Mesenchymal stem cell (in vitro differentiated cells and primary cell): ENCODE measurements around the gene PRCC.

ENCODE experiments used
- DNase-seq: peaks from one replicate; pipeline ENCODE4 v3.0.0-alpha.2; 2013
- H2AFZ ChIP-seq: one replicate; pipeline ENCODE4 v1.6.1; 2013; ENCODE audit warnings: low read depth, mild to moderate bottlenecking, control low read depth, inconsistent platforms, low read length, moderate library complexity
- H2AK5ac ChIP-seq: 2 replicates; pipeline ENCODE4 v1.6.1; 2013; ENCODE audit warnings: low read length, moderate library complexity, mild to moderate bottlenecking, inconsistent platforms; ENCODE audit not compliant: severe bottlenecking
- H2BK120ac ChIP-seq: one replicate; pipeline ENCODE4 v1.6.1; 2013; ENCODE audit warnings: low read depth, mild to moderate bottlenecking, inconsistent platforms, low read length, moderate library complexity
- H2BK12ac ChIP-seq, 2 experiments: one replicate each; pipeline ENCODE4 v1.6.1; 2013; ENCODE audit warnings: inconsistent platforms in 2 of 2, low read length in 2 of 2, mild to moderate bottlenecking in 2 of 2, moderate library complexity in 2 of 2, control low read depth in 1 of 2
- H2BK15ac ChIP-seq: one replicate; pipeline ENCODE4 v1.6.1; 2013; ENCODE audit warnings: mild to moderate bottlenecking, low read depth, inconsistent platforms; ENCODE audit not compliant: poor library complexity, severe bottlenecking
- H2BK5ac ChIP-seq: 2 replicates; pipeline ENCODE4 v1.6.1; 2013; ENCODE audit warnings: low read depth, mild to moderate bottlenecking, low read length, control low read depth, inconsistent platforms; ENCODE audit not compliant: poor library complexity, severe bottlenecking
- H3K14ac ChIP-seq, 2 experiments: one replicate each; pipeline ENCODE4 v1.6.1; 2013; ENCODE audit warnings: inconsistent platforms in 2 of 2, low read length in 2 of 2, control low read depth in 1 of 2, mild to moderate bottlenecking in 1 of 2, moderate library complexity in 1 of 2
- H3K18ac ChIP-seq, 2 experiments: one replicate each; pipeline ENCODE4 v1.6.1; 2013; ENCODE audit warnings: inconsistent platforms in 2 of 2, low read length in 2 of 2, control low read depth in 1 of 2, low read depth in 1 of 2, mild to moderate bottlenecking in 1 of 2
- H3K23ac ChIP-seq, 2 experiments: one replicate each; pipeline ENCODE4 v1.6.1; 2013; ENCODE audit warnings: inconsistent platforms in 2 of 2, low read length in 2 of 2, mild to moderate bottlenecking in 2 of 2, moderate library complexity in 2 of 2, control low read depth in 1 of 2
- H3K27ac ChIP-seq: 2 replicates; pipeline ENCODE4 v1.5.1; 2013; ENCODE audit warnings: mild to moderate bottlenecking, moderate library complexity, low read length, control low read depth, inconsistent platforms; ENCODE audit not compliant: poor library complexity, severe bottlenecking
- H3K27me3 ChIP-seq, 2 experiments: 2 replicates each; pipeline versions ENCODE4 v1.6.1 to v1.7.0; 2013; ENCODE audit warnings: low read length in 2 of 2, mild to moderate bottlenecking in 2 of 2, moderate library complexity in 2 of 2, control low read depth in 1 of 2, inconsistent platforms in 1 of 2; ENCODE audit not compliant: control insufficient read depth in 1 of 2, insufficient read depth in 1 of 2
- H3K36me3 ChIP-seq, 2 experiments: 2 replicates each; pipeline versions ENCODE4 v1.6.1 to v1.7.0; 2013; ENCODE audit warnings: low read length in 2 of 2, control low read depth in 1 of 2, inconsistent platforms in 1 of 2, low read depth in 1 of 2, mild to moderate bottlenecking in 1 of 2; ENCODE audit not compliant: insufficient read depth in 2 of 2, control insufficient read depth in 1 of 2
- H3K4ac ChIP-seq, 2 experiments: one replicate each; pipeline ENCODE4 v1.6.1; 2013; ENCODE audit warnings: inconsistent platforms in 2 of 2, low read length in 2 of 2, mild to moderate bottlenecking in 2 of 2, moderate library complexity in 2 of 2, control low read depth in 1 of 2, low read depth in 1 of 2
- H3K4me1 ChIP-seq: 2 replicates; pipeline ENCODE4 v1.6.1; 2013; ENCODE audit warnings: low read depth, low read length, control low read depth; ENCODE audit not compliant: control insufficient read depth, insufficient read depth
- H3K4me2 ChIP-seq: 2 replicates; pipeline ENCODE4 v1.6.1; 2013; ENCODE audit warnings: low read length, mild to moderate bottlenecking, inconsistent platforms; ENCODE audit not compliant: poor library complexity, severe bottlenecking
- H3K4me3 ChIP-seq, 2 experiments: 2 replicates each; pipeline versions ENCODE4 v1.5.1 to v1.7.0; 2013; ENCODE audit warnings: low read length in 2 of 2, mild to moderate bottlenecking in 2 of 2, control low read depth in 1 of 2, low read depth in 1 of 2; ENCODE audit not compliant: insufficient read depth in 1 of 2
- H3K79me1 ChIP-seq: replicated peaks from 2 replicates; pipeline ENCODE4 v1.6.1; 2013; ENCODE audit warnings: mild to moderate bottlenecking, control low read depth, low read length, inconsistent platforms; ENCODE audit not compliant: poor library complexity, severe bottlenecking
- H3K9ac ChIP-seq: 2 replicates; pipeline ENCODE4 v1.7.0; 2013; ENCODE audit warnings: mild to moderate bottlenecking, low read length, moderate library complexity
- H3K9me3 ChIP-seq: 2 replicates; pipeline ENCODE4 v1.7.0; 2013; ENCODE audit warnings: mild to moderate bottlenecking, low read length; ENCODE audit not compliant: control insufficient read depth
- H4K8ac ChIP-seq: one replicate; pipeline ENCODE4 v1.6.1; 2013; ENCODE audit warnings: inconsistent platforms, mild to moderate bottlenecking, low read length, moderate library complexity
- H4K91ac ChIP-seq: one replicate; pipeline ENCODE4 v1.6.1; 2013; ENCODE audit warnings: mild to moderate bottlenecking, low read length, inconsistent platforms
- WGBS: methylation state at CpG from one replicate; pipeline ENCODE4 v1.1.7; 2013; ENCODE audit warnings: mixed read lengths; 5-methylcytosine and 5-hydroxymethylcytosine counted together

Gene PRCC

DNA sequence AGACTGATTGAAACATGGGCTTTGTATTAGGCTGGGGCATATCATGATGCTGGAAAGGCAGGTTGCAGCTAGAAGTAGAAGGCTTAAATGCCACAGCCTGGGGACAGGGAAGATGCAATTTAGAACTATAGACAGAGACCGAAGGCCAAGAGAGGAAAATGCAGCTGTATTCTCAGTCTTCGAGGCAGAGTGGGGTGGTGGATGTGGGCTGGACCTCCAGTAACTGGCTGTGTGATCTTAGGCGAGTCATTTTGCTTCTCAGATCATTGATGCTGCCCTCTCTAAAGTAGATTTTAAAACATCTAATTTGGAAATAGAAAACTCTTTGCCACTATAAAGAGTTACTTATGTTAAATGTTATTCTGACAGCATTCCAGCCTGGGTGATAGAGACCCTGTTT, 67.0 kb downstream of the PRCC start:
- WGBS = 52% methylated on average over 2 of the region's 3 CpGs
- Histone ChIP-seq H3K14ac (no peak overlapping the region), H4K91ac (no peak overlapping the region), H3K4me2 (no peak overlapping the region), H2AFZ (no peak overlapping the region), H3K9me3 (no peaks in the 10 kb centered on the region), H3K27ac (no peak overlapping the region), H3K79me1 (no peaks in the 10 kb centered on the region), H3K27me3 (peaks cover 87 to 88% of the 10 kb centered on the region in 2 experiments), H3K18ac (no peak overlapping the region), H3K9ac (no peak overlapping the region), H2BK12ac (no peak overlapping the region), H2BK15ac (no peak overlapping the region), H3K4ac (no peak overlapping the region), H3K36me3 (no peaks in the 10 kb centered on the region), H3K4me3 (no peak overlapping the region), H2BK5ac (no peak overlapping the region), H2AK5ac (no peak overlapping the region), H4K8ac (no peak overlapping the region), H2BK120ac (no peak overlapping the region), H3K4me1 (peaks cover 3% of the 10 kb centered on the region), H3K23ac (no peak overlapping the region)
- DNase-seq = no peak

DNA sequence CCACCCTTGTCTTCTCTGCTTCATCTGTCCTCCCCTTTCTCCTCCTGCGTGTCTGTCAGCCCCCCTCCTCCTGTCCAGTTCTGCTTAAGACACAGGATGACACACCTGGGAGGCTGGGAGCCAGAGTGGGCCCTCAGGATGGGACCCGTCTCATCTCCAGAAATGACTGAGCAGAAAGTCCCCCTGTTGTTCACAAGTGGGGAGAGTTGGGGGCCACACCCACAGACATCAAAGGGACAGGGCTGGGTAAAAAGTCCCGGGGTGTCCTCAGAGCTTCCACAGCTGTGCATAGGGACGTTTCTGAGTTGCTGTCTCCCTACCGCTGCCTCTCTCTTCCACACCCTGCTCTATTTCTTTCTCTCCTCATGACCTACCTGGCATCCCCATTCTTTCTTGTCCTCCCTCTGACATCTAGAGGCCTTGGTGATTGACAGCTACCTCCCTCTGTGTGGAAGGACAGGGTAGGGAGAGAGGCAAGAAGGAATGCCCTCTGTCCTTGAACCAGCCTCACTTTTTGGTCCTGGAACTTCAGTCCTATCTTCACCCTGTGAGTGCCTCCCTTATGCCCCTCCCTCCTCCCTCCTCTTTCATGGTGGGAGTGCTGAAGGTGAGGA, 68.8 kb downstream of the PRCC start:
- Histone ChIP-seq H3K4me1 (peaks cover 5% of the 10 kb centered on the region), H2AK5ac (no peak overlapping the region), H3K36me3 (no peaks in the 10 kb centered on the region), H2AFZ (no peak overlapping the region), H3K9ac (no peak overlapping the region), H2BK12ac (no peak overlapping the region), H3K79me1 (no peaks in the 10 kb centered on the region), H3K4ac (no peak overlapping the region), H3K4me2 (no peak overlapping the region), H3K18ac (no peak overlapping the region), H2BK15ac (no peak overlapping the region), H3K23ac (no peak overlapping the region), H3K9me3 (no peaks in the 10 kb centered on the region), H3K27me3 (peaks cover 92 to 93% of the 10 kb centered on the region in 2 experiments), H3K14ac (no peak overlapping the region), H4K8ac (no peak overlapping the region), H3K4me3 (no peak overlapping the region), H3K27ac (no peak overlapping the region), H2BK5ac (no peak overlapping the region), H4K91ac (no peak overlapping the region), H2BK120ac (no peak overlapping the region)
- 66% methylated on average over 5 of the region's 5 CpGs for WGBS
- DNase-seq = no peak

DNA sequence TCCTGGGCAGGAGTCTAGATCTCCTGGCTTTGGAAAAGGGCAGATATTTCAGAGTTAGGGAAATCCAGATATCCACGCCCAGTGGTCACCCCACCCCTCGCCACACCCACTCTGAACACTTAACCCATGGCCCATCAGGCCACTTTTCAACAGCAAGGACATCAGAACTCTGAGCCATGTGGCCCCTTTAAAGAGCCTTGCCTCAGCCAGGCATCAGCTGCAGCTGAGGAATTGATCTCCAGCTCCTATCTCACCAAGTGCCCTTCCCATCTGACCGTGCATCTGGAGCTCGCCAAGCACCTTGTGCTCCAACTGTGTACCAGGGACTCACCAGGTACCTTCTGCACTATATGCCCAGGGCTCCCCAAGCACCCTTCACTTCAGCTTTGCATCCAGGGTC, 69.6 kb downstream of the PRCC start:
- H3K4me3 ChIP-seq = no peak overlapping the region
- H3K14ac ChIP-seq = no peak overlapping the region
- no peak overlapping the region for H2BK120ac ChIP-seq
- H3K18ac ChIP-seq = no peak overlapping the region
- peaks cover 92 to 93% of the 10 kb centered on the region in 2 experiments for H3K27me3 ChIP-seq
- H2BK12ac ChIP-seq = no peak overlapping the region
- DNase-seq = no peak
- no peak overlapping the region for H2AFZ ChIP-seq
- no peak overlapping the region for H3K4ac ChIP-seq
- H3K36me3 ChIP-seq = no peaks in the 10 kb centered on the region
- H3K9me3 ChIP-seq = no peaks in the 10 kb centered on the region
- H3K79me1 ChIP-seq = no peaks in the 10 kb centered on the region
- H2BK5ac ChIP-seq = no peak overlapping the region
- H3K23ac ChIP-seq = no peak overlapping the region
- H2AK5ac ChIP-seq = no peak overlapping the region
- H3K27ac ChIP-seq = no peak overlapping the region
- no peak overlapping the region for H4K91ac ChIP-seq
- 79% methylated on average over 4 of the region's 4 CpGs for WGBS
- no peak overlapping the region for H4K8ac ChIP-seq
- H3K4me2 ChIP-seq = no peak overlapping the region
- H3K4me1 ChIP-seq = peaks cover 5% of the 10 kb centered on the region
- H3K9ac ChIP-seq = no peak overlapping the region
- no peak overlapping the region for H2BK15ac ChIP-seq

DNA sequence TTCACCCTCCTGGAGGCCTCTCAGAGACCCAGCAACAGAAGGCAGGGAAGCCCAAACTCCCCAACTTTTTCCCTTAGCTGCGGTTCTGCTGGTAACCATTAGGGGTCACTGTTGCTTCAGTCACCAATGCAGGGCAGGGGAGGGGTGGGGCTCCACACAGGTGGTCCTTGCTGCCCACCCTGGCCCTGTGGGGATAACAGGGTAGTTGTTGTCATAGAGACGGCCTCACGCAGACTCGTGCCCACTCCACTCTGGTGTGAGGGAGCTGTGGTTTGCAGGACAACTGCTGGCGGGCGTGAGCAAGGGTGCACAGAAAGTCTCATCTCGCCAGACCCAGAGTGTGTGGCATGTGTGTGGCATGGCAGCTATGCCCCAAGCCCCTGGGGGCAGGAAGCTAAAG, 71.6 kb downstream of the PRCC start:
- H2BK5ac ChIP-seq = no peak overlapping the region
- H3K14ac ChIP-seq = no peak overlapping the region
- no peak overlapping the region for H2AK5ac ChIP-seq
- H3K36me3 ChIP-seq = no peaks in the 10 kb centered on the region
- H3K9me3 ChIP-seq = no peaks in the 10 kb centered on the region
- no peak overlapping the region for H4K91ac ChIP-seq
- WGBS = 40% methylated on average over 7 of the region's 7 CpGs
- no peak overlapping the region for H3K9ac ChIP-seq
- H3K4me1 ChIP-seq = peaks cover 5% of the 10 kb centered on the region
- peaks cover 90 to 95% of the 10 kb centered on the region in 2 experiments for H3K27me3 ChIP-seq
- H3K23ac ChIP-seq = no peak overlapping the region
- no peak overlapping the region for H2BK120ac ChIP-seq
- H3K79me1 ChIP-seq = no peaks in the 10 kb centered on the region
- H3K27ac ChIP-seq = no peak overlapping the region
- no peak overlapping the region for H3K4ac ChIP-seq
- no peak overlapping the region for H3K18ac ChIP-seq
- DNase-seq = peak; percentile 41
- no peak overlapping the region for H2BK15ac ChIP-seq
- no peak overlapping the region for H4K8ac ChIP-seq
- H3K4me3 ChIP-seq = no peak overlapping the region
- H2AFZ ChIP-seq = no peak overlapping the region
- H2BK12ac ChIP-seq = no peak overlapping the region
- no peak overlapping the region for H3K4me2 ChIP-seq
